Prostate gland (tissue), 2 donors: ENCODE measurements around the gene IL16.

Experiments used
- POLR2A ChIP-seq: fragments of 450-650 bp; IDR thresholded peaks from one replicate; pipeline ENCODE4 v1.6.1; 2016; ENCODE audit warnings: antibody characterized with exemption, mild to moderate bottlenecking
- POLR2AphosphoS5 ChIP-seq: sonication (generic); formaldehyde crosslinking; IDR thresholded peaks from one replicate; pipeline ENCODE4 v1.6.1; 2017; ENCODE audit warnings: antibody characterized with exemption
- TF ChIP-seq, protein P1 (sequence below), 4 experiments: fragments of 200-600 bp in 2 of 4; fragments of 450-650 bp in 2 of 4; sonication (generic) in 2 of 4; IDR thresholded peaks; 1 replicate in 3 of 4; 2 replicates in 1 of 4; pipeline ENCODE4 v1.5.1; 2016 to 2019; ENCODE audit warnings: antibody characterized with exemption in 4 of 4, mild to moderate bottlenecking in 2 of 4, moderate library complexity in 2 of 4

DNA sequence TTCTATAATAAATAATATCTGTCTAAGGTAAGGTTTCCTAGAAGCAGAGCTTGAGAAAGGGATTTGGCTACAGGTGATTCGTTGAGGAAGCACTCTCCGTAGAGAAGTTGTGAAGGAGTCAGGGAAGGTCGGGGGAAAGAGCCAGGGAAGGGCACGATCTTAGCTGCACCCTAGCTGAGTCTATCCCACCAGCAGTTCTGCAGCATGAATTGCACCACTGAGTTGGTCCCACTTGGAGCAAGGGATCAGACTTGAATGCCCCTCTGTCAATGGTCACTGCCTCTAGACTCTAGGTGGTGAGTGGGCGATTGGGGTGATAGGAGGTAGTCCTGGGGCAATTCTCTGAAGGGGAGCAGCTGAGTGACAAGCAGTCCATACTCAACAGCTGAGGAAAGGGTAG lies 163.8 kb downstream of the IL16 start:
- TF ChIP-seq, protein P1, sequence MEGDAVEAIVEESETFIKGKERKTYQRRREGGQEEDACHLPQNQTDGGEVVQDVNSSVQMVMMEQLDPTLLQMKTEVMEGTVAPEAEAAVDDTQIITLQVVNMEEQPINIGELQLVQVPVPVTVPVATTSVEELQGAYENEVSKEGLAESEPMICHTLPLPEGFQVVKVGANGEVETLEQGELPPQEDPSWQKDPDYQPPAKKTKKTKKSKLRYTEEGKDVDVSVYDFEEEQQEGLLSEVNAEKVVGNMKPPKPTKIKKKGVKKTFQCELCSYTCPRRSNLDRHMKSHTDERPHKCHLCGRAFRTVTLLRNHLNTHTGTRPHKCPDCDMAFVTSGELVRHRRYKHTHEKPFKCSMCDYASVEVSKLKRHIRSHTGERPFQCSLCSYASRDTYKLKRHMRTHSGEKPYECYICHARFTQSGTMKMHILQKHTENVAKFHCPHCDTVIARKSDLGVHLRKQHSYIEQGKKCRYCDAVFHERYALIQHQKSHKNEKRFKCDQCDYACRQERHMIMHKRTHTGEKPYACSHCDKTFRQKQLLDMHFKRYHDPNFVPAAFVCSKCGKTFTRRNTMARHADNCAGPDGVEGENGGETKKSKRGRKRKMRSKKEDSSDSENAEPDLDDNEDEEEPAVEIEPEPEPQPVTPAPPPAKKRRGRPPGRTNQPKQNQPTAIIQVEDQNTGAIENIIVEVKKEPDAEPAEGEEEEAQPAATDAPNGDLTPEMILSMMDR (IDR thresholded peaks at IDR 0.05) = no peak
- TF ChIP-seq POLR2A (no peak), POLR2AphosphoS5 (no peak)
